ENCODE results near the gene SPPL2B.

Gene SPPL2B

DNA sequence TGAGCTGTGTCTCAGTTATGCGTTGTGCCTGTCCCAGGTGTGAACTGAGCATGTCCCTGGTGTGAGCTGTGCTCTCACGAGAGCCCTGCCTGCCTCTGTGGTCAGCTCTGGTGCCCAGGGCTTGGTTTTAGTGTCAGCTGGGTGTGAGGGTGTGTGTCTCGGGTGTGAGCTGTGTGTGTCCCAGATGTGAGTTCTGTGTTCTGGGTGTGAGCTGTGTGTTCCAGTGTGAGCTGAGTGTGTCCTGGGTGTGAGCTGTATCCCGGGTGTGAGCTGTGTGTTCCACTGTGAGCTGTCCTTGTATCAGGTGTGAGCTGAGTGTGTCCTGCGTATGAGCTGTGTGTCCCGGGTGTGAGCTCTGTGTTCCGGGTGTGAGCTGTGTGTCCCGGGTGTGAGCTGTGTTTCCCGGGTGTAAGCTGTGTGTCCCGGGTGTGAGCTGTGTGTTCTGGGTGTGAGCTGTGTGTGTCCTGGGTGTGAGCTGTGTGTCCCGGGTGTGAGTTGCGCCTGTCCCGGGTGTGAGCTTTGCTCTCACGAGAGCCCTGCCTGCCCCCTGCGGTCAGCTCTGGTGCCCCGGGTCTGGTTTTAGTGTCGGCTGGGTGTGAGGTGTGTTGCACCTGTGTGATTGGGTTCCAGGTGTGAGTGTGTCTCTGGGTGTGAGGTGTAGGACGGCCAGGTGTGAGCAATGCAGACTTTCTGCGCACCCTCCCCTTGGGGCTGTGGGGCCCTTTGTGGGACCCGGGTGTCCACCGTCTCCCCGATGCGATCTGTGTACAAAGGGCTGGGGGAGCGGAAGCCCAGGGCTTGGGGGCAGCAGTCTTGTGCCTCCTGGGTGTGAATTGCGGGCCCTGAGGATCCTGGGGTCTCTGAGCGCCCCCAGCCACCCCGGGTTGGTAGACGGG lies 39.4 kb upstream of the SPPL2B start:
- peaks cover 32% of the 10 kb centered on the region for H3K27me3 ChIP-seq (replicated peaks; ENCODE audit: control insufficient read depth, insufficient read depth, low read length)
- no peak overlapping the region for H3K4me3 ChIP-seq (ENCODE audit: low read length)
- no peak for DNase-seq (ENCODE audit: low read depth)
- peaks cover 1% of the 10 kb centered on the region for H3K4me1 ChIP-seq (ENCODE audit: control insufficient read depth, insufficient read depth, low read length)
- no peaks in the 10 kb centered on the region for H3K9me3 ChIP-seq (ENCODE audit: control insufficient read depth, low read length)
- no peak overlapping the region for H3K9ac ChIP-seq (ENCODE audit: low read length)
- H3K36me3 ChIP-seq (ENCODE audit: control insufficient read depth, insufficient read depth, low read length, severe bottlenecking) = no peaks in the 10 kb centered on the region

DNA sequence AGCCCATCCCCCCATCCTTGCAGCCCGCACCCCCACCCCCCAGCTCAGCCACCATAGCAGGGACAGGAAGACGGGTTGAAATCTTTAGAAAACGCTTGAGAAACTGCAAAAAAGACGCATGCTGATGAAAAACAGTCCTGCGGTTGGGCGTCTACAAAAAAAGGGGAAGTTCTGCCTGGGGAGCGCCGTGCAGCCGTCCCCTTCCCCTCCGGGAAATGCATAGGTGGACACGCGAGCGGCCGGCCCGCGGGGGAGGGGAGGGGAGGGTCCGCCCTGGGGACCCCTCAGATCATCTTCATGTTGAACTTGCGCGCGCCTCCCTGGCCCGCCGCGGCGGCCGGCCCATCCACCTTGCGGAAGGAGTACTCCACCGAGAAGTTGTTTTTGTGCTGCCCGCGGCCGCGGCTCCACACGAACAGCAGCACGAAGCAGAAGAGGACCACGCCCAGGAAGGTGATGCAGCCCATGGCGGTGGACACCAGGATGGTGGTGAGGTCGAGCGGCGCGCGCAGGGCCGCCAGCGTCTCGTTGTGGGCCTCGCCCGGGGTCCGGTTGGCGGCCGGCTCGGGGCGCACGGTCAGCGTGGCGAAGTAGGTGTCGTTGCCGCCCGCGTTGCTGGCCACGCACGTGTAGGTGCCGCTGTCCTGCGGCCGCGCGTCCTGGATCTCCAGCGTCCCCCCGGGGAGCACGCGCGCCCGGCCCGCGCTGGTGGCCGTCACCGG lies 38.6 kb upstream of the SPPL2B start:
- Histone ChIP-seq H3K4me1 (ENCODE audit: control insufficient read depth, insufficient read depth, low read length) (peaks cover 9% of the 10 kb centered on the region), H3K27me3 (replicated peaks; ENCODE audit: control insufficient read depth, insufficient read depth, low read length) (peaks cover 35% of the 10 kb centered on the region), H3K9me3 (ENCODE audit: control insufficient read depth, low read length) (no peaks in the 10 kb centered on the region), H3K9ac (ENCODE audit: low read length) (no peak overlapping the region), H3K36me3 (ENCODE audit: control insufficient read depth, insufficient read depth, low read length, severe bottlenecking) (no peaks in the 10 kb centered on the region), H3K4me3 (ENCODE audit: low read length) (peak overlapping the region; percentile 54)
- peak; percentile 33 for DNase-seq (ENCODE audit: low read depth)

DNA sequence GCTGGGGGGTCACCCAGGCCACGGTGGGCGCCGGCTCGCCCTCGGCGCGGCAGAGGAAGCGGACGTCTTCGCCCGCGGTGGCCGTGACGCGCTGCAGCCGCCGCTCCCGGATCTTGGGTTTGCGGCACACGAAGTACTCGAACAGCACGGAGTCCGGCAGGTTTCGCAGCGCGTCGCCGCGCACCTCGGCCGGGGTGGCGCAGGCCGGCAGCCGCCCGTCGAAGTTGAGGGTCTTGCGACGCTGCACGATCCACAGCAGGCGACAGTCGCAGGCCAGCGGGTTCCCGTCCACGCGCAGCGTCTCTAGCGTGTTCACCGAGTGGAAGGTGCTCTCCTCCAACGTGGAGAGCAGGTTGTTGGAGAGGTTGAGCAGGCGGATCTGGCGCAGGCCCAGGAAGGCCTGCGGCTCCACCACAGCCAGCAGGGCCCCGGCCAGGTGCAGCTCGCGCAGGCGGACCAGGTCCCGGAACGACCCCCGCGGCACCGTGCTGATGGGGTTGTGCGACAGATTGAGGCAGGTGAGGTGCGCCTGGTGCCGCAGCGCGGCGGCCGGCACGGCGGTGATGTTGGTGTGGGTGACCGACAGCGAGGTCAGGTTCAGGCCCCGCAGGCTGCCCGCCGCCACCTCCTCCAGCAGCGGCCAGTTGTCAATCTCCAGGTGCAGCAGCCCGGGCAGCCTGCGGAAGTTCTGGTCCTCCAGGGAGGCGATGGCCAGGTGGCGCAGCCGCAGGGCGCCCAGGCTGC lies 37.9 kb upstream of the SPPL2B start:
- Histone ChIP-seq H3K9ac (ENCODE audit: low read length) (no peak overlapping the region), H3K9me3 (ENCODE audit: control insufficient read depth, low read length) (no peaks in the 10 kb centered on the region), H3K27me3 (replicated peaks; ENCODE audit: control insufficient read depth, insufficient read depth, low read length) (peaks cover 35% of the 10 kb centered on the region), H3K4me1 (ENCODE audit: control insufficient read depth, insufficient read depth, low read length) (peaks cover 14% of the 10 kb centered on the region), H3K4me3 (ENCODE audit: low read length) (peak overlapping the region; percentile 54), H3K36me3 (ENCODE audit: control insufficient read depth, insufficient read depth, low read length, severe bottlenecking) (no peaks in the 10 kb centered on the region)
- no peak for DNase-seq (ENCODE audit: low read depth)

DNA sequence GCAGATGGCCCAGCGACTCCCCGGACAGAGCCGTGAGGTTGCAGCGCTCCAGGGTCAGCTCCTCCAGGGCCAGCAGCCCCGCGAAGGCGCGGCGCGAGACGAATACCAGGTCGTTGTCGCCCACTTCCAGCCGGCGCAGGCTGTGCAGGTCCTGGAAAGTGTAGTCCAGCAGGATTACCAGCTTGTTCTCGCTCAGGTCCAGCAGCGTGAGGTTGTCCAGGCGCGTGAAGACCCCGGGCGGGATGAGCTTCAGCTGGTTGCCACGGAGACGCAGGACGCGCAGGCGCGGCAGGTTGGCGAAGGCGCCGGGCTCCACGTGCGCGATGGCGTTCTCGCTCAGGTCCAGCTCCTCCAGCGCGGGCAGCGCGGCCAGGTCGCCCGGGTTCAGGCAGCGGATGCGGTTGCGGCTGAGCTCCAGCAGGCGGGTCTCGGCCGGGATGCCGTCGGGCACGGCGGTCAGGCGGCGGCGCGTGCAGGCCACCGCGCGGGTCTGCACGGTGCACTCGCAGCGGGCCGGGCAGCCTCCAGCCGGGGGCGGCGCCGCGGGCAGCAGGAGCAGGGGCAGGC lies 37.2 kb upstream of the SPPL2B start:
- Histone ChIP-seq H3K9me3 (ENCODE audit: control insufficient read depth, low read length) (no peaks in the 10 kb centered on the region), H3K27me3 (replicated peaks; ENCODE audit: control insufficient read depth, insufficient read depth, low read length) (peaks cover 35% of the 10 kb centered on the region), H3K36me3 (ENCODE audit: control insufficient read depth, insufficient read depth, low read length, severe bottlenecking) (no peaks in the 10 kb centered on the region), H3K4me3 (ENCODE audit: low read length) (no peak overlapping the region), H3K4me1 (ENCODE audit: control insufficient read depth, insufficient read depth, low read length) (peaks cover 14% of the 10 kb centered on the region), H3K9ac (ENCODE audit: low read length) (no peak overlapping the region)
- peak; percentile 21 for DNase-seq (ENCODE audit: low read depth)

DNA sequence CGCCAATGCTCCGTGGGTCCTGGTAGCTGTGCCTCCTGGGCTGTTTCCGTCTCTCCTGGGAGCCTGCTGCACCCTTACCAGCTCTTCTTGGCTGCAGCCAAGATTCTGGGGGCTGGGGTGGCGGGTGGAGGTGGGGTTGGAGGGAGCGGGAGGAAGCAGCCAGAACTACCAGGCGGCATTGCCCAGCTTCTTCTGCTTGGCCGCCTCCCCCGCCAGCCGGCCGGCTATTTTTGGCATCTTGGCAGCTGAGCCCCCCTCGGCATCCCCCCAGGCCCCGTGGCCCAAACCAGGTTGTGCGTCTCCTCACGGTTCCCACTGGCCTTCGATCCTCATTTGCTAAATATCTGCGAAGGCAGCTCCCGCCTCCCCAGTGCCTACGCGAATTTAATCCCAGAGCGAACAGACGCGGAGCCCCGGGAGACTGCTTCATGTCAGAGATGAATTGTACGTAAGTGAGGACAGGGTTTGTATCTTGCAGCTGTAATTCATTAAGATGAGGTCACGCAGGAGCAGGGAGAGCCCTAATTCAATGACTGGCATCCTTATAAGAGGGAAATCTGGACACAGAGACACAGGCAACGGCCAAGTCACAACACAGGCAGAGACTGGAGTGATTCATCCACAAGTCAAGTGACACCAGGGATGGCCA lies 33.7 kb upstream of the SPPL2B start:
- peak; percentile 78 for DNase-seq (ENCODE audit: low read depth)
- no peak overlapping the region for H3K9ac ChIP-seq (ENCODE audit: low read length)
- peaks cover 23% of the 10 kb centered on the region for H3K27me3 ChIP-seq (replicated peaks; ENCODE audit: control insufficient read depth, insufficient read depth, low read length)
- peaks cover 14% of the 10 kb centered on the region for H3K4me1 ChIP-seq (ENCODE audit: control insufficient read depth, insufficient read depth, low read length)
- H3K4me3 ChIP-seq (ENCODE audit: low read length) = peak overlapping the region; percentile 18
- H3K9me3 ChIP-seq (ENCODE audit: control insufficient read depth, low read length) = no peaks in the 10 kb centered on the region
- H3K36me3 ChIP-seq (ENCODE audit: control insufficient read depth, insufficient read depth, low read length, severe bottlenecking) = no peaks in the 10 kb centered on the region

DNA sequence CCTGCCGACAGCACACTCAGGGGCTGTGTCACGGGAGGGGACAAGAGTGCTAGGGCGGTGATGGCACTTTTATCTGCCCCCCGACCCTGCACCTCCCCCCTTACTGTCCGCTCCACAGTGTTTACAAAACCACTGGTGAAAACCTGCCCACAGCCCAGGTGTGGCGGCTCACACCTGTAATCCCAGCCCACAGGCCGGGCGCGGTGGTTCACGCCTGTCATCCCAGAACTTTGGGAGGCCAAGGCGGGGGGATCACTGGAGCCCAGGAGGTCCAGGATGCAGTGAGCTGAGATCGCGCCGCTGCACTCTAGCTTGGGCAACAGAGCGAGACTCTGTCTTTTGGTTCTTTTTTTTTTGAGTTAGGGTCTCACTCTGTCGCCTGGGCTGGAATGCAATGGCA lies 32.3 kb upstream of the SPPL2B start:
- Histone ChIP-seq H3K4me3 (ENCODE audit: low read length) (no peak overlapping the region), H3K9ac (ENCODE audit: low read length) (no peak overlapping the region), H3K36me3 (ENCODE audit: control insufficient read depth, insufficient read depth, low read length, severe bottlenecking) (no peaks in the 10 kb centered on the region), H3K27me3 (replicated peaks; ENCODE audit: control insufficient read depth, insufficient read depth, low read length) (peaks cover 19% of the 10 kb centered on the region), H3K4me1 (ENCODE audit: control insufficient read depth, insufficient read depth, low read length) (peaks cover 14% of the 10 kb centered on the region), H3K9me3 (ENCODE audit: control insufficient read depth, low read length) (no peaks in the 10 kb centered on the region)
- no peak for DNase-seq (ENCODE audit: low read depth)

DNA sequence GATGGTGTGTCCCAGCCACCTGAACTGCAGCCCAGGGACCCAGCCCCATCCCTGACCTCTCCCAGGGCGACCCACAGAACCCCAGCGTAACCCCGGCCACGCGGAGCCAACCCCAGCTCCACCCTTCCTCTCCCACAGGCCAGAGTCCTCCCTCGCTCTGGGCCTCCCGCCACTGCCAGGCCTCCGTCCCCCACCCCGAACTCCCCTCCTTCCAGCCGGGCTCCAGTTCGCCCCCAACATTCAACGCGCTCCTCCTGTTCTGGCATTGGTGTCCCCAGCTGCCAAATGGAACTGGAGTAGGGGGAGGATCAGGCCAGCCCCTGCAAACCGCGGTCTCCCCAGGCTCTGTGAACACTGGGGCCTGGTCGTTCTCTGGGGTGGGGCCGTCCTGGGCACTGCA lies 28.0 kb upstream of the SPPL2B start:
- Histone ChIP-seq H3K36me3 (ENCODE audit: control insufficient read depth, insufficient read depth, low read length, severe bottlenecking) (no peaks in the 10 kb centered on the region), H3K4me3 (ENCODE audit: low read length) (no peak overlapping the region), H3K9ac (ENCODE audit: low read length) (no peak overlapping the region), H3K9me3 (ENCODE audit: control insufficient read depth, low read length) (no peaks in the 10 kb centered on the region), H3K27me3 (replicated peaks; ENCODE audit: control insufficient read depth, insufficient read depth, low read length) (peaks cover 17% of the 10 kb centered on the region), H3K4me1 (ENCODE audit: control insufficient read depth, insufficient read depth, low read length) (peaks cover 4% of the 10 kb centered on the region)
- DNase-seq (ENCODE audit: low read depth) = no peak

DNA sequence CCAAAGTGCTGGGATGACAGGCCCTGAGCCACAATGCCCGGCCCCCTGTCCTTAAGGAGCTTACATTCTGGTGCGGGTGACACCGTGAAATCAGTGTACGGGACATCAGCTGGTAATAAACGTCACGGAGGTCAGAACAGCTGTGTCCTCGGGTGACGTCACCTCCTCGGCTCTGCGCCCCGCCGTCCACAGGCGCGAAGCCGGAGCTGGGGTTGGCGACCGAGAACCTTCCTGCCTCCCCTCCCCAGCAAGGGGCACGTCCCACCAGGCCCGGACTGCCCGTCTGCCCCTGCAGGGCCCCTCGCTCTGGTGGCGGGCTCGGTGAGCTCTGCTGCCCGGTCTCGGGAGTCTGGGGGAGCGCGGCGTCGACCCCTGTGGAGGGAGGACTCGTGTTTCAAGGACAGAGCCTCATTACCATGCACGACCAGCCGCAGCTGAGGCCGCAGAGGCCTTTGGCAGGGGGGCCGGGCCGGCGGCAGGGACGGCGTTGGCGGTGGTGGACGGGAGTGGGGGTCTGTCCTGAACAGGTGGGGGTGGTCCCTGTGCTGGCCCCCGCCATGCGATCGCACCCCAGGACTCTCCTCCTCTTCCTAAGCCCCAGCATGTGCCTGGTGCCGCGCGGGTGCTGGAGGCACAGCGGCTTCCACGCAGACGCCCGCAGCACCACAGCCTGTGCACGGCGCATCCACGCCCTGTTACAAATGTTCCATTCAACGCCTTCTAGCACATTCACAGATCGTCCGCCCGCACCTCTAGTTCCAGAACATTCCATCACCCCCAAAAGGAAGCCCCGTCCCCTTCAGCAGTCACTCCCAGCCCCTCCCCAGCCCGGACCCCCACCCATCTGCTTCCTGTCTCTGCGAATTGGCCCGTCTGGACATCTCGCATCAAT lies 25.9 kb upstream of the SPPL2B start:
- peak; percentile 35 for DNase-seq (ENCODE audit: low read depth)
- no peaks in the 10 kb centered on the region for H3K36me3 ChIP-seq (ENCODE audit: control insufficient read depth, insufficient read depth, low read length, severe bottlenecking)
- H3K4me3 ChIP-seq (ENCODE audit: low read length) = no peak overlapping the region
- H3K9me3 ChIP-seq (ENCODE audit: control insufficient read depth, low read length) = no peaks in the 10 kb centered on the region
- H3K9ac ChIP-seq (ENCODE audit: low read length) = no peak overlapping the region
- H3K4me1 ChIP-seq (ENCODE audit: control insufficient read depth, insufficient read depth, low read length) = peaks cover 4% of the 10 kb centered on the region
- peaks cover 27% of the 10 kb centered on the region for H3K27me3 ChIP-seq (replicated peaks; ENCODE audit: control insufficient read depth, insufficient read depth, low read length)

DNA sequence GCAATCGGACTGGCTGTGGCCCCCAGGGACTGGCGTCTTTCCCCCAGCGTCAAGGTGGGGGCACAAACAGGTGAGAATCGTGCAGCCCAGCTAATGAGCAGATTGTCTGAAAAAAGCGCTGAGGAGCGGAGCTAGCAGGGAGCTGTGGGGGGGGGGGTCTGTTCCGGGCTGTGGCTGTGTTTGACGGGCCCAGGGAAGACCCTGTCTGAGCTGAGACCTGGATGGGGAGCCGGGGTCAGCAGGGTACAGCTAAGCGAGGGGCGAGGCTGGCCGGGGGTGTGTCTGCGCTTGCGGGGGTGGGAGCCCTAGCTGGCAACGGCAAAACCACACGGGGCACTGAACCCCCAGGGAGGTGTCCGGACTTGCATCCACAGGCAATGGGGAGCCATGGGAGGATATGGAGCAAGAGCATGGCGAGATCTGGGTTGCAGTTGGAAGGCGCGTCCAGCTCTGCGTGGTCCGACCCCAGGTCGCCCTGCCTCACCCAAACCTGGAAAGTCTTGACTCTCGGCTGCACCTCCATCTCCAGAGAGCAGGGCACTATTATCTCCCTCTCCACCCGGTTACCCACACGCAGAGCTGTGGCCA lies 25.2 kb upstream of the SPPL2B start:
- H3K9me3 ChIP-seq (ENCODE audit: control insufficient read depth, low read length) = no peaks in the 10 kb centered on the region
- DNase-seq (ENCODE audit: low read depth) = no peak
- H3K27me3 ChIP-seq (replicated peaks; ENCODE audit: control insufficient read depth, insufficient read depth, low read length) = peaks cover 29% of the 10 kb centered on the region
- H3K9ac ChIP-seq (ENCODE audit: low read length) = no peak overlapping the region
- H3K4me1 ChIP-seq (ENCODE audit: control insufficient read depth, insufficient read depth, low read length) = peaks cover 4% of the 10 kb centered on the region
- H3K36me3 ChIP-seq (ENCODE audit: control insufficient read depth, insufficient read depth, low read length, severe bottlenecking) = no peaks in the 10 kb centered on the region
- no peak overlapping the region for H3K4me3 ChIP-seq (ENCODE audit: low read length)

Measured in adipocyte (in vitro differentiated cells).